Osteoblast (primary cell): ENCODE data around the gene NHSL2. TPM values are rescaled to one million over a fixed set of nuclear protein-coding genes. Genes with fewer than 3 reads are reported as not detected.

Source experiments
- DNase-seq: peaks from one replicate; pipeline ENCODE4 v3.0.0; 2011; ENCODE audit warnings: low spot score, mixed read lengths; ENCODE audit not compliant: insufficient read length; ENCODE audit errors: missing footprints
- H2AFZ ChIP-seq: 2 replicates; pipeline ENCODE4 v1.6.0; 2011; ENCODE audit warnings: mild to moderate bottlenecking, low read length
- H3K27ac ChIP-seq: 2 replicates; pipeline ENCODE4 v1.5.1; 2011; ENCODE audit warnings: mild to moderate bottlenecking, low read depth, low read length, moderate library complexity
- H3K27me3 ChIP-seq: 2 replicates; pipeline ENCODE4 v1.6.0; 2012; ENCODE audit warnings: mild to moderate bottlenecking, control low read depth, inconsistent platforms, low read length, moderate library complexity; ENCODE audit not compliant: insufficient read depth
- H3K36me3 ChIP-seq: 2 replicates; pipeline ENCODE4 v1.5.1; 2011; ENCODE audit warnings: mild to moderate bottlenecking, low read length, control low read depth, moderate library complexity; ENCODE audit not compliant: insufficient read depth
- H3K4me1 ChIP-seq: 2 replicates; pipeline ENCODE4 v1.5.1; 2011; ENCODE audit warnings: mild to moderate bottlenecking, low read length, control low read depth, moderate library complexity; ENCODE audit not compliant: insufficient read depth
- H3K4me2 ChIP-seq: 2 replicates; pipeline ENCODE4 v1.6.0; 2011; ENCODE audit warnings: mild to moderate bottlenecking, low read length; ENCODE audit not compliant: insufficient read depth
- H3K4me3 ChIP-seq: fragments of 200-600 bp; sonication (generic); 3 replicates; pipeline ENCODE4 v1.5.1; 2012; ENCODE audit warnings: mild to moderate bottlenecking, low read length, inconsistent platforms; ENCODE audit not compliant: insufficient read depth
- H3K79me2 ChIP-seq: 2 replicates; pipeline ENCODE4 v1.6.0; 2012; ENCODE audit warnings: mild to moderate bottlenecking, low read length, control low read depth, inconsistent platforms; ENCODE audit not compliant: insufficient read depth
- H3K9me3 ChIP-seq: 2 replicates; pipeline ENCODE4 v1.5.1; 2011; ENCODE audit warnings: low read depth, low read length, control low read depth
- H4K20me1 ChIP-seq: 2 replicates; pipeline ENCODE4 v1.6.0; 2012; ENCODE audit warnings: mild to moderate bottlenecking, low read length, control low read depth; ENCODE audit not compliant: insufficient read depth
- total RNA-seq: library from RNA; depleted of rRNA; stranded (reverse); fragments of >200 nt; gene quantifications from 2 replicates; pipeline ENCODE4 v1.2.3, GENCODE V29; 2012
- TF ChIP-seq, protein P1 (sequence below): IDR thresholded peaks from 2 replicates; pipeline ENCODE4 v1.5.1; 2011; ENCODE audit warnings: mild to moderate bottlenecking, low read depth, low read length, moderate library complexity; ENCODE audit errors: extremely low read depth

Gene NHSL2
- total RNA-seq, 1 donor, result 1.1 TPM

GRCh38 chrX:72071213-72071612 lies 160.6 kb downstream of the NHSL2 start:
- no peaks in the 10 kb centered on the region for H3K79me2 ChIP-seq
- peaks cover 74% of the 10 kb centered on the region for H3K27me3 ChIP-seq
- DNase-seq, result no peak
- TF ChIP-seq, protein P1, sequence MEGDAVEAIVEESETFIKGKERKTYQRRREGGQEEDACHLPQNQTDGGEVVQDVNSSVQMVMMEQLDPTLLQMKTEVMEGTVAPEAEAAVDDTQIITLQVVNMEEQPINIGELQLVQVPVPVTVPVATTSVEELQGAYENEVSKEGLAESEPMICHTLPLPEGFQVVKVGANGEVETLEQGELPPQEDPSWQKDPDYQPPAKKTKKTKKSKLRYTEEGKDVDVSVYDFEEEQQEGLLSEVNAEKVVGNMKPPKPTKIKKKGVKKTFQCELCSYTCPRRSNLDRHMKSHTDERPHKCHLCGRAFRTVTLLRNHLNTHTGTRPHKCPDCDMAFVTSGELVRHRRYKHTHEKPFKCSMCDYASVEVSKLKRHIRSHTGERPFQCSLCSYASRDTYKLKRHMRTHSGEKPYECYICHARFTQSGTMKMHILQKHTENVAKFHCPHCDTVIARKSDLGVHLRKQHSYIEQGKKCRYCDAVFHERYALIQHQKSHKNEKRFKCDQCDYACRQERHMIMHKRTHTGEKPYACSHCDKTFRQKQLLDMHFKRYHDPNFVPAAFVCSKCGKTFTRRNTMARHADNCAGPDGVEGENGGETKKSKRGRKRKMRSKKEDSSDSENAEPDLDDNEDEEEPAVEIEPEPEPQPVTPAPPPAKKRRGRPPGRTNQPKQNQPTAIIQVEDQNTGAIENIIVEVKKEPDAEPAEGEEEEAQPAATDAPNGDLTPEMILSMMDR, result no peak
- H3K4me3 ChIP-seq, result no peak overlapping the region
- H3K4me2 ChIP-seq, result no peak overlapping the region
- no peaks in the 10 kb centered on the region for H3K4me1 ChIP-seq
- no peak overlapping the region for H3K27ac ChIP-seq
- H3K9me3 ChIP-seq, result no peaks in the 10 kb centered on the region
- no peaks in the 10 kb centered on the region for H3K36me3 ChIP-seq
- no peak overlapping the region for H2AFZ ChIP-seq
- H4K20me1 ChIP-seq, result peaks cover 6% of the 10 kb centered on the region

DNA sequence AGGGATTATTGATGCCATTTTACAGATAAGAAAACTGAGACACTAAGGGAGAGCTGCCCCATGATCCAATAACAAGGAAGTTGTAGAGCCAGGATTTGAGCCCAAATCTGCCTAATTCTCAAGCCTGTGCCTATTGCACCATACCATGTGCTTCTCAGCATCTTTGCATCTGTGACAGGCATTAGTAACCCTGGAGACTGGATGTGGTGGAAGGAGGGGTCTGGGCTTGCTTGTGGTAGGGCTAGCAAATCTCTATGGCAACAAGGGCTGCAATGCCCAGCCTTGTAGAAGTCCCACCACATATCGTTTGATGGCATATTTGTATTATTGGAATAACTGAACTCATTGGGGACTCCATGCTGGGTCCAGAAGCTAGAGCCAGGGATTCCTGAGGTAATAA lies 163.0 kb downstream of the NHSL2 start:
- DNase-seq, result no peak
- Histone ChIP-seq H3K4me1 (no peaks in the 10 kb centered on the region), H3K27me3 (peaks cover 62% of the 10 kb centered on the region), H3K27ac (no peak overlapping the region), H2AFZ (no peak overlapping the region), H3K9me3 (no peaks in the 10 kb centered on the region), H3K4me3 (no peak overlapping the region), H3K4me2 (no peak overlapping the region), H3K36me3 (no peaks in the 10 kb centered on the region), H4K20me1 (peaks cover 4% of the 10 kb centered on the region), H3K79me2 (no peaks in the 10 kb centered on the region)
- TF ChIP-seq, protein P1, result no peak

GRCh38 chrX:72078411-72078810 lies 167.8 kb downstream of the NHSL2 start:
- H3K27me3 ChIP-seq, result peaks cover 47% of the 10 kb centered on the region
- TF ChIP-seq, protein P1, result no peak

DNA sequence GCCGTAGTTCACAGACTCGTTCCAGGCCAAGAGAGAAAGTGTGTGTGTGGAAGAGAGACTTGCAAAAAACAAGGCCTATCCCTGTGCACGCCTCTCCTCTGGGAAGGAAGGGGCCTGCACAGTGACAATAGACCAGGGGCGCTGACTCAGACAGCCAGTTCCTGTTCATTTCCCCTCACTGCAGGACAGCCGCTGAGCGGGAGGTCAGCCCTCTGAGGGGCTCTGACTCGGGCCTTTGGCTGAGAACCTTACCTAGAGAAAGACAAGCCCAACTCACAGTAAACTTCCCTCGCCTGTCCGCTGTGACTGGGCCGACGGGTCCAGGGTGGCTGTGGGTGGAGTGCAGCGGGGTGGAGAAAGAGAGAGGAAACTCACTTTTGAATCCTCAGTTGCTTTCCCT lies 169.0 kb downstream of the NHSL2 start:
- DNase-seq, result no peak

More at GRCh38 chrX:72078411-72078810, 167.8 kb downstream of the NHSL2 start:
- no peaks in the 10 kb centered on the region for H3K36me3 ChIP-seq
- no peak overlapping the region for H3K27ac ChIP-seq
- H4K20me1 ChIP-seq, result peaks cover 5% of the 10 kb centered on the region
- H3K79me2 ChIP-seq, result no peaks in the 10 kb centered on the region
- no peaks in the 10 kb centered on the region for H3K9me3 ChIP-seq
- no peak for DNase-seq
- H3K4me2 ChIP-seq, result no peak overlapping the region
- no peak overlapping the region for H2AFZ ChIP-seq
- H3K4me3 ChIP-seq, result no peak overlapping the region
- H3K4me1 ChIP-seq, result no peaks in the 10 kb centered on the region

More for the DNA sequence above, 169.0 kb downstream of the NHSL2 start:
- Histone ChIP-seq H3K27ac (no peak overlapping the region), H4K20me1 (peaks cover 5% of the 10 kb centered on the region), H3K27me3 (peaks cover 45% of the 10 kb centered on the region), H3K4me1 (no peaks in the 10 kb centered on the region), H3K4me2 (no peak overlapping the region), H3K36me3 (no peaks in the 10 kb centered on the region), H3K9me3 (no peaks in the 10 kb centered on the region), H3K79me2 (no peaks in the 10 kb centered on the region), H2AFZ (no peak overlapping the region), H3K4me3 (no peak overlapping the region)
- TF ChIP-seq, protein P1, result no peak
